GM21360 (cell line): Measurements from ENCODE around the gene RABL6.
A peak's percentile ranks its signal among the peaks of the same experiment; 100 is the strongest.
"Not testable (repeated sequence)": the region's sequence is repeated elsewhere in the genome, so short reads cannot be mapped to it uniquely, and the experiment has no call there.

Experiments used
- ATAC-seq: cut with Tn5 transposase; IDR thresholded peaks from one replicate; pipeline ENCODE4 v1.9.1; 2021; ENCODE audit warnings: mild to moderate bottlenecking, moderate library complexity; ENCODE audit not compliant: unreplicated experiment

RABL6 gene

GRCh38 chr9:136833381-136834048, 25.8 kb downstream of the RABL6 start:
- not testable (repeated sequence) for ATAC-seq

GRCh38 chr9:136835162-136835931, 27.6 kb downstream of the RABL6 start:
- no peak for ATAC-seq

GRCh38 chr9:136835932-136836904, 28.5 kb downstream of the RABL6 start:
- ATAC-seq: no peak

GRCh38 chr9:136837146-136837855, 29.6 kb downstream of the RABL6 start:
- ATAC-seq: no peak

GRCh38 chr9:136837856-136838277, 30.1 kb downstream of the RABL6 start:
- ATAC-seq: not testable (repeated sequence)

GRCh38 chr9:136838314-136839228, 30.8 kb downstream of the RABL6 start:
- no peak for ATAC-seq

- no peak for ATAC-seq
These were observed 31.7 kb downstream of the RABL6 start for GRCh38 chr9:136839229-136840139.

- ATAC-seq: no peak
These were observed 32.6 kb downstream of the RABL6 start for GRCh38 chr9:136840140-136840876.

GRCh38 chr9:136840877-136841645, 33.3 kb downstream of the RABL6 start:
- no peak for ATAC-seq

- not testable (repeated sequence) for ATAC-seq
These were observed 34.1 kb downstream of the RABL6 start for GRCh38 chr9:136841646-136842379.

- peak; percentile 41 for ATAC-seq
These were observed 34.7 kb downstream of the RABL6 start, which contains the start of gene AJM1 for GRCh38 chr9:136842380-136842948. Gene AJM1, plus strand, starts transcription at chr9:136842478. Its CDS starts 1,937 bp downstream, at chr9:136844415.

- ATAC-seq: not testable (repeated sequence)
These were observed 35.5 kb downstream of the RABL6 start for GRCh38 chr9:136843159-136843800.

GRCh38 chr9:136843801-136844740, 36.3 kb downstream of the RABL6 start:
- not testable (repeated sequence) for ATAC-seq

- ATAC-seq: no peak
These were observed 37.2 kb downstream of the RABL6 start for GRCh38 chr9:136844761-136845464.
